Astrocyte (in vitro differentiated cells and primary cell): Measurements from ENCODE around the gene RARRES1. TPM values are rescaled to one million over a fixed set of nuclear protein-coding genes. Genes with fewer than 3 reads are reported as not detected.
A peak's percentile ranks its signal among the peaks of the same experiment; 100 is the strongest.
"Not testable (repeated sequence)": the region's sequence is repeated elsewhere in the genome, so short reads cannot be mapped to it uniquely, and the experiment has no call there.

Experiments used
- DNase-seq: peaks from one replicate; pipeline ENCODE4 v3.0.0-alpha.2; 2010; ENCODE audit warnings: low read depth
- FAIRE-seq: peaks from 2 replicates; lab custom pipeline; 2011; peaks lifted over from hg19 to GRCh38; lab: Jason Lieb, UNC
- H2AFZ ChIP-seq: 2 replicates; pipeline ENCODE4 v1.6.0; 2012; ENCODE audit warnings: low read depth, low read length, inconsistent platforms
- H3K27ac ChIP-seq: 2 replicates; pipeline ENCODE4 v1.5.1; 2011; ENCODE audit warnings: low read depth, low read length, inconsistent platforms
- H3K27me3 ChIP-seq: 2 replicates; pipeline ENCODE4 v1.6.0; 2011; ENCODE audit warnings: low read length, inconsistent platforms; ENCODE audit not compliant: insufficient read depth
- H3K36me3 ChIP-seq: 2 replicates; pipeline ENCODE4 v1.5.1; 2011; ENCODE audit warnings: low read length, inconsistent platforms; ENCODE audit not compliant: insufficient read depth
- H3K4me1 ChIP-seq: 2 replicates; pipeline ENCODE4 v1.5.1; 2011; ENCODE audit warnings: low read length, inconsistent platforms; ENCODE audit not compliant: insufficient read depth
- H3K4me2 ChIP-seq: 2 replicates; pipeline ENCODE4 v1.6.0; 2012; ENCODE audit warnings: low read length, inconsistent platforms
- H3K4me3 ChIP-seq: 2 replicates; pipeline ENCODE4 v1.5.1; 2011; ENCODE audit warnings: low read depth, mild to moderate bottlenecking, low read length, inconsistent platforms; ENCODE audit not compliant: insufficient read depth
- H3K79me2 ChIP-seq: 2 replicates; pipeline ENCODE4 v1.6.0; 2012; ENCODE audit warnings: mild to moderate bottlenecking, low read length, inconsistent platforms; ENCODE audit not compliant: insufficient read depth
- H3K9ac ChIP-seq: 2 replicates; pipeline ENCODE4 v1.6.0; 2012; ENCODE audit warnings: mild to moderate bottlenecking, low read length, inconsistent platforms
- H3K9me3 ChIP-seq: 2 replicates; pipeline ENCODE4 v1.5.1; 2012; ENCODE audit warnings: low read depth, mild to moderate bottlenecking, low read length, inconsistent platforms; ENCODE audit not compliant: insufficient read depth
- H4K20me1 ChIP-seq: 2 replicates; pipeline ENCODE4 v1.6.0; 2012; ENCODE audit warnings: low read length, inconsistent platforms; ENCODE audit not compliant: insufficient read depth
- H3K27ac Mint-ChIP-seq: one replicate; pipeline ENCODE4 v1.8.0; 2021; ENCODE audit warnings: mild to moderate bottlenecking, mixed read lengths; ENCODE audit not compliant: unreplicated experiment
- H3K27me3 Mint-ChIP-seq: one replicate; pipeline ENCODE4 v1.8.0; 2021; ENCODE audit warnings: low read depth, mixed read lengths; ENCODE audit not compliant: unreplicated experiment
- H3K36me3 Mint-ChIP-seq: one replicate; pipeline ENCODE4 v1.8.0; 2021; ENCODE audit warnings: low read depth, mixed read lengths; ENCODE audit not compliant: unreplicated experiment
- H3K4me1 Mint-ChIP-seq: one replicate; pipeline ENCODE4 v1.8.0; 2021; ENCODE audit warnings: low read depth, mixed read lengths; ENCODE audit not compliant: unreplicated experiment
- H3K4me3 Mint-ChIP-seq: one replicate; pipeline ENCODE4 v1.8.0; 2021; ENCODE audit warnings: mild to moderate bottlenecking, moderate library complexity, mixed read lengths; ENCODE audit not compliant: unreplicated experiment
- H3K9me3 Mint-ChIP-seq: one replicate; pipeline ENCODE4 v1.8.0; 2021; ENCODE audit warnings: mild to moderate bottlenecking, mixed read lengths; ENCODE audit not compliant: unreplicated experiment
- EZH2 ChIP-seq: IDR thresholded peaks from 2 replicates; pipeline ENCODE4 v1.6.1; 2012; ENCODE audit warnings: mild to moderate bottlenecking, low read length, inconsistent platforms; ENCODE audit not compliant: insufficient read depth
- total RNA-seq: library from RNA; stranded (reverse); gene quantifications from 2 replicates; pipeline ENCODE4 v1.2.1, GENCODE V29; 2021
- TF ChIP-seq, protein P1 (sequence below): IDR thresholded peaks from 2 replicates; pipeline ENCODE4 v1.5.1; 2011; ENCODE audit warnings: low read depth, mild to moderate bottlenecking, inconsistent platforms, low read length, moderate library complexity; ENCODE audit not compliant: insufficient read depth

The RARRES1 gene
- total RNA-seq, 1 donor from 2014 or later = 1.2 TPM

DNA sequence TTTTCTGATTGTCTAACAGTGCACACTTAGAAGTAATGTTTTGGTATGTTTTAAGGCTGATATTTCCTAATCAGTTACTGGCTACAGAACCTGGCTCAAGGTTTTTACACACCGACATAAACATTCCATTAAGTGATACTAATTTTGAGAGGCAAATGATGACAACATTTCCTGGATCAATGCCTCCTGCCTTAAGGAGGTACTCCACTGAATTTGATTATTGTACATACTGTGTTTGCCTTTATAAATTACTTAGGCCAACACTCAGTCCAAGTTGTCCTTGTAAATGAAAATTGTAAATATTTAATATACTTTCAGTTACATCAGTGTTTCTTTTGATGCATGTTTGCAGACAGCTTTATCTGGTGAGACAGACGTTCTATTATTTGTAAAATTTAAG, 35.6 kb downstream of the RARRES1 start:
- Mint-ChIP-seq H3K9me3 (no peaks in the 10 kb centered on the region), H3K36me3 (peaks cover 5% of the 10 kb centered on the region), H3K4me1 (no peaks in the 10 kb centered on the region), H3K27me3 (no peaks in the 10 kb centered on the region), H3K4me3 (no peak overlapping the region), H3K27ac (no peak overlapping the region)
- peaks cover 9% of the 10 kb centered on the region for H3K36me3 ChIP-seq
- H3K4me3 ChIP-seq = no peak overlapping the region
- no peaks in the 10 kb centered on the region for H3K9me3 ChIP-seq
- no peak overlapping the region for H3K27ac ChIP-seq
- no peak overlapping the region for H3K4me2 ChIP-seq
- H3K79me2 ChIP-seq = peaks cover 5% of the 10 kb centered on the region
- DNase-seq (peak; percentile 75), FAIRE-seq (no peak)
- no peak overlapping the region for H3K9ac ChIP-seq
- H2AFZ ChIP-seq = no peak overlapping the region
- no peaks in the 10 kb centered on the region for H3K27me3 ChIP-seq
- H4K20me1 ChIP-seq = no peaks in the 10 kb centered on the region
- no peak for TF ChIP-seq EZH2
- TF ChIP-seq, protein P1, sequence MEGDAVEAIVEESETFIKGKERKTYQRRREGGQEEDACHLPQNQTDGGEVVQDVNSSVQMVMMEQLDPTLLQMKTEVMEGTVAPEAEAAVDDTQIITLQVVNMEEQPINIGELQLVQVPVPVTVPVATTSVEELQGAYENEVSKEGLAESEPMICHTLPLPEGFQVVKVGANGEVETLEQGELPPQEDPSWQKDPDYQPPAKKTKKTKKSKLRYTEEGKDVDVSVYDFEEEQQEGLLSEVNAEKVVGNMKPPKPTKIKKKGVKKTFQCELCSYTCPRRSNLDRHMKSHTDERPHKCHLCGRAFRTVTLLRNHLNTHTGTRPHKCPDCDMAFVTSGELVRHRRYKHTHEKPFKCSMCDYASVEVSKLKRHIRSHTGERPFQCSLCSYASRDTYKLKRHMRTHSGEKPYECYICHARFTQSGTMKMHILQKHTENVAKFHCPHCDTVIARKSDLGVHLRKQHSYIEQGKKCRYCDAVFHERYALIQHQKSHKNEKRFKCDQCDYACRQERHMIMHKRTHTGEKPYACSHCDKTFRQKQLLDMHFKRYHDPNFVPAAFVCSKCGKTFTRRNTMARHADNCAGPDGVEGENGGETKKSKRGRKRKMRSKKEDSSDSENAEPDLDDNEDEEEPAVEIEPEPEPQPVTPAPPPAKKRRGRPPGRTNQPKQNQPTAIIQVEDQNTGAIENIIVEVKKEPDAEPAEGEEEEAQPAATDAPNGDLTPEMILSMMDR = no peak
- peaks cover 11% of the 10 kb centered on the region for H3K4me1 ChIP-seq

DNA sequence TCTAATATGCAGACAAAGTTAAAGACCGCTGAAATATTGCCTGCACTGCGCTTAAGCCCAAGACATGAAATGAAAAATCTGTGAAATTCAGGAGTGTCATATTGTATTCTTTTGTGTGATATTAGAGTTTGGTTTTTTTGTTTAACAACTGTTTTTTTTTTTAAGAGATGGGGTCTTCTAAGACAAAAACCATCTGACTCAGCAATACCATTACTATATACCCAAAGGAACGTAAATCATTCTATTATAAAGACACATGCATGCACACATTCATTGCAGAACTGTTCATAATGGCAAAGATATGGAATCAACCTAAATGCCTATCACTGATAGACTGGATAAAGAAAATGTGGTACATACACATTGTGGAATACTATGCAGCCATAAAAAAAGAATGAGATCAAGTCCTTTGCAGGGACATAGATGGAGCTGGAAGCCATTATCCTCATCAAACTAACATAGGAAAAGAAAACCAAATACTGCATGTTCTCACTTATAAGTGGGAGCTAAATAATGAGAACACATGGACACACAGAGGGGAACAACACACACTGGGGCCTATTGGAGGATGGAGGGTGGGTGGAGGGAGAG, 38.3 kb downstream of the RARRES1 start:
- H3K9ac ChIP-seq, H3K27ac ChIP-seq, H3K27me3 Mint-ChIP-seq, H3K27me3 ChIP-seq, H3K27ac Mint-ChIP-seq, H2AFZ ChIP-seq, FAIRE-seq, H3K9me3 ChIP-seq, H3K9me3 Mint-ChIP-seq, H3K4me2 ChIP-seq, H3K4me1 Mint-ChIP-seq, H4K20me1 ChIP-seq, H3K4me1 ChIP-seq, H3K4me3 ChIP-seq, H3K36me3 Mint-ChIP-seq, DNase-seq, H3K79me2 ChIP-seq, H3K4me3 Mint-ChIP-seq: not testable (repeated sequence)
- H3K36me3 ChIP-seq = peaks cover 17% of the 10 kb centered on the region

DNA sequence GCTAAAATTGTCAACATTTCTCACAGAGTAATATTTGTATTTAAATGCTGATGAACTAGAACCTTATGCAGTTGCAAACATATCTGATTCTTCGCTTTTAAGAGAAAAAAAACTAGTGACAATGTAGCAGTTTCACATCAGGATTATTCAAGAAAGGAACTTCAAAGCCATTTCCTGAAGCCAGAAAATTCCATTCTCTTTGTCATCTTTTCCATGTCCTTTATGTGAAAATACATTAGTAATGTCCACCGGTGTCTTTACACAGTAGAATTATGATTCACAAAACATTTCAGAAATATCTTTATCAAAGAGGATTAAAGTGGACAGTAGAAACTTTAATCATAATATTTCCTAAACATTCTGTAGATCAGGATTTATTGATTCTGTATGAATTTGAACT, 47.1 kb downstream of the RARRES1 start:
- peaks cover 17% of the 10 kb centered on the region for H3K4me1 ChIP-seq
- H3K36me3 Mint-ChIP-seq = peaks cover 4% of the 10 kb centered on the region
- peak overlapping the region; percentile 62 for H3K27ac Mint-ChIP-seq
- H3K27me3 Mint-ChIP-seq = no peaks in the 10 kb centered on the region
- no peaks in the 10 kb centered on the region for H3K9me3 ChIP-seq
- no peaks in the 10 kb centered on the region for H3K27me3 ChIP-seq
- H3K79me2 ChIP-seq = peaks cover 2% of the 10 kb centered on the region
- H3K4me1 Mint-ChIP-seq = peaks cover 20% of the 10 kb centered on the region
- no peak overlapping the region for H3K4me3 Mint-ChIP-seq
- H3K4me3 ChIP-seq = no peak overlapping the region
- H3K9me3 Mint-ChIP-seq = no peaks in the 10 kb centered on the region
- H2AFZ ChIP-seq = no peak overlapping the region
- DNase-seq (peak; percentile 47), FAIRE-seq (peak; percentile 37)
- no peaks in the 10 kb centered on the region for H4K20me1 ChIP-seq
- H3K36me3 ChIP-seq = peaks cover 6% of the 10 kb centered on the region
- peak overlapping the region; percentile 13 for H3K4me2 ChIP-seq
- peak overlapping the region; percentile 76 for H3K27ac ChIP-seq
- TF ChIP-seq, protein P1 = no peak
- no peak for TF ChIP-seq EZH2
- H3K9ac ChIP-seq = peak overlapping the region; percentile 39
